Endothelial cell of umbilical vein (primary cell): ENCODE measurements around the gene VAV3. TPM values are rescaled to one million over a fixed set of nuclear protein-coding genes. Genes with fewer than 3 reads are reported as not detected.

ENCODE experiments used
- BruUV-seq: library from RNA; stranded (reverse); fragments of 400-500 nt; replicated peaks from 2 replicates; lab custom pipeline; 2021; lab: Mats Ljungman, UMichigan
- CTCF ChIA-PET: fragments of 300-600, 350-600 bp; sonication (Branson Sonifier 250); formaldehyde crosslinking; loops from one replicate; lab custom pipeline; 2021; ENCODE audit warnings: antibody characterized with exemption, inconsistent platforms; lab: Charles Lee
- POLR2A ChIA-PET: fragments of 300-600, 350-600 bp; sonication (Branson Sonifier 250); formaldehyde crosslinking; loops from one replicate; lab custom pipeline; 2021; ENCODE audit warnings: antibody characterized with exemption, inconsistent platforms; lab: Charles Lee
- DNase-seq: peaks from one replicate; pipeline ENCODE4 v3.0.0-alpha.2; 2011; ENCODE audit warnings: low read depth, low spot score
- FAIRE-seq: peaks from 2 replicates; lab custom pipeline; 2011; peaks lifted over from hg19 to GRCh38; lab: Jason Lieb, UNC
- H2AFZ ChIP-seq: 2 replicates; pipeline ENCODE4 v1.6.0; 2012; ENCODE audit warnings: low read depth, low read length, control low read depth, inconsistent platforms
- H3K27ac ChIP-seq: 2 replicates; pipeline ENCODE4 v1.5.1; 2011; ENCODE audit warnings: low read depth, mild to moderate bottlenecking, control low read depth, low read length, moderate library complexity; ENCODE audit not compliant: insufficient read depth
- H3K27me3 ChIP-seq, 2 experiments: 2 replicates each; pipeline versions ENCODE4 v1.6.0 to v1.6.1; 2011; ENCODE audit warnings: low read length in 2 of 2, mixed read lengths in 1 of 2; ENCODE audit not compliant: control insufficient read depth in 2 of 2, insufficient read depth in 2 of 2
- H3K36me3 ChIP-seq, 2 experiments: 2 replicates in 1 of 2; 3 replicates in 1 of 2; pipeline ENCODE4 v1.5.1; 2011; ENCODE audit warnings: low read length in 2 of 2, mild to moderate bottlenecking in 1 of 2, moderate library complexity in 1 of 2; ENCODE audit not compliant: control insufficient read depth in 2 of 2, insufficient read depth in 2 of 2; ENCODE audit errors: extremely low read depth in 1 of 2
- H3K4me1 ChIP-seq: 3 replicates; pipeline ENCODE4 v1.5.1; 2011; ENCODE audit warnings: mild to moderate bottlenecking, low read length; ENCODE audit not compliant: control insufficient read depth, insufficient read depth; ENCODE audit errors: extremely low read depth
- H3K4me2 ChIP-seq: 2 replicates; pipeline ENCODE4 v1.6.1; 2011; ENCODE audit warnings: low read length, control low read depth, mixed read lengths; ENCODE audit not compliant: insufficient read depth
- H3K4me3 ChIP-seq, 3 experiments: fragments of 200-600 bp in 1 of 3; sonication (generic), shearing (Covaris generic) in 1 of 3; replicated peaks in 1 of 3; 2 replicates each; pipeline ENCODE4 v1.5.1; 2011 to 2016; ENCODE audit warnings: control low read depth in 3 of 3, low read length in 3 of 3, mild to moderate bottlenecking in 2 of 3, inconsistent platforms in 1 of 3, low read depth in 1 of 3, moderate library complexity in 1 of 3; ENCODE audit not compliant: insufficient read depth in 1 of 3
- H3K79me2 ChIP-seq: 2 replicates; pipeline ENCODE4 v1.6.0; 2012; ENCODE audit warnings: low read length, inconsistent platforms; ENCODE audit not compliant: control insufficient read depth, insufficient read depth
- H3K9ac ChIP-seq: replicated peaks from 2 replicates; pipeline ENCODE3; 2011; ENCODE audit warnings: low read length, control low read depth; ENCODE audit not compliant: insufficient read depth; ENCODE audit errors: extremely low read depth
- H3K9me1 ChIP-seq: replicated peaks from 3 replicates; pipeline ENCODE4 v1.6.0; 2011; ENCODE audit warnings: mild to moderate bottlenecking, low read length; ENCODE audit not compliant: control insufficient read depth, insufficient read depth; ENCODE audit errors: extremely low read depth
- H3K9me3 ChIP-seq: replicated peaks from 2 replicates; pipeline ENCODE4 v1.5.1; 2012; ENCODE audit warnings: low read length, inconsistent platforms; ENCODE audit not compliant: control insufficient read depth, insufficient read depth
- H4K20me1 ChIP-seq: replicated peaks from 2 replicates; pipeline ENCODE3; 2011; ENCODE audit warnings: mild to moderate bottlenecking, low read length; ENCODE audit not compliant: control insufficient read depth, insufficient read depth; ENCODE audit errors: extremely low read depth
- CTCF ChIP-seq, 2 donors: IDR thresholded peaks; 1 replicate in 1 of 2; 2 replicates in 1 of 2; pipeline ENCODE4 v1.5.1; 2011; ENCODE audit warnings: low read length in 2 of 2, mild to moderate bottlenecking in 2 of 2, moderate library complexity in 2 of 2, control low read depth in 1 of 2, inconsistent platforms in 1 of 2, low read depth in 1 of 2; ENCODE audit not compliant: insufficient read depth in 1 of 2; ENCODE audit errors: extremely low read depth in 1 of 2
- EZH2 ChIP-seq: IDR thresholded peaks from 2 replicates; pipeline ENCODE4 v1.6.1; 2012; ENCODE audit warnings: borderline replicate concordance, low read depth, mild to moderate bottlenecking, moderate library complexity, low read length, inconsistent platforms; ENCODE audit not compliant: severe bottlenecking
- GATA2 ChIP-seq: IDR thresholded peaks from 2 replicates; pipeline ENCODE4 v1.7.0; 2011; ENCODE audit warnings: low read depth, mild to moderate bottlenecking, moderate library complexity, mixed read lengths, low read length; ENCODE audit not compliant: insufficient read length, insufficient read depth
- MAX ChIP-seq: IDR thresholded peaks from 2 replicates; pipeline ENCODE4 v1.6.1; 2011; ENCODE audit not compliant: insufficient read depth, insufficient read length
- MYC ChIP-seq: IDR thresholded peaks from one replicate; pipeline ENCODE4 v1.6.1; 2011; ENCODE audit warnings: mild to moderate bottlenecking, low read depth, low read length
- POLR2AphosphoS5 ChIP-seq: IDR thresholded peaks from 2 replicates; pipeline ENCODE4 v1.6.1; 2012; ENCODE audit warnings: low read depth, mild to moderate bottlenecking, control low read depth, low read length, moderate library complexity; ENCODE audit not compliant: insufficient read depth
- dilution Hi-C: fragments of 300-500 bp; cut with MboI; formaldehyde crosslinking; loops from one replicate; pipeline ENCODE4 v1.15.0; 2019; ENCODE audit warnings: low sequenced_read_pairs; ENCODE audit not compliant: extremely low pct_ligation_motif_present
- intact Hi-C: fragments of 100-400 bp; cut with micrococcal nuclease; formaldehyde crosslinking; loops from one replicate; pipeline ENCODE4 v1.10.0; 2022
- polyA plus RNA-seq, 4 experiments: library from polyadenylated mRNA; depleted of rRNA in 3 of 4; stranded (reverse) in 3 of 4; unstranded in 1 of 4; fragments of >200 nt; gene quantifications; 2 replicates each; pipeline versions ENCODE4 v1.2.1 to v1.2.3, GENCODE V29; 2011 to 2012; ENCODE audit warnings: missing spikeins in 1 of 4
- total RNA-seq: library from RNA; stranded (reverse); gene quantifications from 2 replicates; pipeline ENCODE4 v1.2.3, GENCODE V29; 2021

Gene VAV3
- total and polyA plus RNA-seq, 2 donors (not counting 3 experiments of a cell fraction or from before 2014, with no cell fraction given) = 0.18 to 1.5 TPM

- Histone ChIP-seq H3K79me2 (no peaks in the 10 kb centered on the region), H4K20me1 (no peaks in the 10 kb centered on the region), H3K9me3 (no peaks in the 10 kb centered on the region), H3K4me1 (peaks cover 6% of the 10 kb centered on the region), H2AFZ (no peak overlapping the region), H3K4me2 (no peak overlapping the region), H3K9me1 (no peaks in the 10 kb centered on the region), H3K4me3 (no peak overlapping the region), H3K27me3 (peaks cover 0 to 3% of the 10 kb centered on the region in 2 experiments), H3K36me3 (no peaks in the 10 kb centered on the region), H3K27ac (no peak overlapping the region), H3K9ac (no peak overlapping the region)
- DNase-seq (no peak), FAIRE-seq (no peak)
- dilution Hi-C loops (no loop called here), intact Hi-C loops (no loop called here)
- BruUV-seq = no TSS peak
- no peak for TF ChIP-seq MYC
- peak in 1 of 2 donors; percentile 11 for TF ChIP-seq CTCF (IDR thresholded peaks at IDR 0.05; ENCODE audit: extremely low read depth in 1 of 2, insufficient read depth in 1 of 2, low read depth in 1 of 2, low read length in 2 of 2)
- TF ChIP-seq GATA2 = no peak
- no peak for TF ChIP-seq MAX
- no peak for TF ChIP-seq POLR2AphosphoS5
- no peak for TF ChIP-seq EZH2
- POLR2A ChIA-PET = no interaction called here
- CTCF ChIA-PET = no interaction called here
These were observed 177.7 kb downstream of the VAV3 start for GRCh38 chr1:107787299-107787698.
